ENCODE data around the gene MAPK4. TPM values are rescaled to one million over a fixed set of nuclear protein-coding genes. Genes with fewer than 3 reads are reported as not detected.

Gene MAPK4
- total RNA-seq, 1 donor from 2014 or later: 3.1 TPM

DNA sequence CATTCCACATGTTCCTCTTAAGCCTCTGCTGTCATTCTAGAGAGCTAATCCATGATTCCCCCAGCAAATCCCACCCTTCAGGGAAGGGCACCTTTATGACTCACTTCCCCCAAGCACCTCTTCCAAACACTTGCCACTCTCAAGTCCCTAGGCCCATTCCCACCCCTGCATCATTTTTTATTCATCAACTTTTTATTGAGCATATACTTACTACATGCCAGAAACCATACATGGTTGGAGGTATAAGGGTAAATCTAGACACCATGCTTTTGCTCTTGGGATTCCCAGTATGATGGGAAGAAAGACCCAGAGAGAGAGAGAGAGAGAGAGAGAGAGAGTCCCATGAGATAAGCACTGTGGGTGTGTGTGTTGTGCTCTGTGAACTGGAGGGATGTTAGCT is 87.9 kb downstream of the MAPK4 start:
- DNase-seq (ENCODE audit: low read depth): no peak
- no peak overlapping the region for H3K4me3 ChIP-seq (ENCODE audit: low read depth, low read length)
- TF ChIP-seq, protein P1, sequence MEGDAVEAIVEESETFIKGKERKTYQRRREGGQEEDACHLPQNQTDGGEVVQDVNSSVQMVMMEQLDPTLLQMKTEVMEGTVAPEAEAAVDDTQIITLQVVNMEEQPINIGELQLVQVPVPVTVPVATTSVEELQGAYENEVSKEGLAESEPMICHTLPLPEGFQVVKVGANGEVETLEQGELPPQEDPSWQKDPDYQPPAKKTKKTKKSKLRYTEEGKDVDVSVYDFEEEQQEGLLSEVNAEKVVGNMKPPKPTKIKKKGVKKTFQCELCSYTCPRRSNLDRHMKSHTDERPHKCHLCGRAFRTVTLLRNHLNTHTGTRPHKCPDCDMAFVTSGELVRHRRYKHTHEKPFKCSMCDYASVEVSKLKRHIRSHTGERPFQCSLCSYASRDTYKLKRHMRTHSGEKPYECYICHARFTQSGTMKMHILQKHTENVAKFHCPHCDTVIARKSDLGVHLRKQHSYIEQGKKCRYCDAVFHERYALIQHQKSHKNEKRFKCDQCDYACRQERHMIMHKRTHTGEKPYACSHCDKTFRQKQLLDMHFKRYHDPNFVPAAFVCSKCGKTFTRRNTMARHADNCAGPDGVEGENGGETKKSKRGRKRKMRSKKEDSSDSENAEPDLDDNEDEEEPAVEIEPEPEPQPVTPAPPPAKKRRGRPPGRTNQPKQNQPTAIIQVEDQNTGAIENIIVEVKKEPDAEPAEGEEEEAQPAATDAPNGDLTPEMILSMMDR (IDR thresholded peaks at IDR 0.05; ENCODE audit: insufficient read depth, low read length, poor library complexity, severe bottlenecking): no peak

DNA sequence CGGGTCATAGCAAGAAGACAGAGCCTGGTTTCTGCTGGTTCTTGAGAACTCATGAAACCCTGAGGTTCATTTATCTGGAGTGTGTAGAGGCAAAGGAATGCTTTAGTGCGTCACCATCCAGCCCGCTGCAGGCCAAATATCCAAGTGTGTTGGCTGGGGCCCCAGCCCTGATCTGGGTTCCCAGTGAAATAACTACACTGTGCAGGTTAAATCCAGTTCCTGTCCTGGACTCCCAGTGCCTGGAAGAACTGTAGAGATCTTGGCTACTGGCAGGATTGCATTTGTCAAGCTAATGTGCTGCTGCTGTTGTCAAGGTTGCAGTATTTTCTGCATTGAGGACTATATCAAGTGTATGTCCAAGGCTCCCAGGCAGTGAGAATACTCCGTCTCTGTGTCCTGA is 89.9 kb downstream of the MAPK4 start:
- TF ChIP-seq, protein P1 (IDR thresholded peaks at IDR 0.05; ENCODE audit: insufficient read depth, low read length, poor library complexity, severe bottlenecking): no peak
- H3K36me3 ChIP-seq (ENCODE audit: control insufficient read depth, insufficient read depth, low read length): no peaks in the 10 kb centered on the region
- no peak overlapping the region for H3K4me3 ChIP-seq (ENCODE audit: low read depth, low read length)
- no peaks in the 10 kb centered on the region for H3K27me3 ChIP-seq (ENCODE audit: control insufficient read depth, insufficient read depth, low read length)
- DNase-seq (ENCODE audit: low read depth): no peak

More for the DNA sequence above, 87.9 kb downstream of the MAPK4 start:
- H3K36me3 ChIP-seq (ENCODE audit: control insufficient read depth, insufficient read depth, low read length): no peaks in the 10 kb centered on the region
- no peaks in the 10 kb centered on the region for H3K27me3 ChIP-seq (ENCODE audit: control insufficient read depth, insufficient read depth, low read length)

DNA sequence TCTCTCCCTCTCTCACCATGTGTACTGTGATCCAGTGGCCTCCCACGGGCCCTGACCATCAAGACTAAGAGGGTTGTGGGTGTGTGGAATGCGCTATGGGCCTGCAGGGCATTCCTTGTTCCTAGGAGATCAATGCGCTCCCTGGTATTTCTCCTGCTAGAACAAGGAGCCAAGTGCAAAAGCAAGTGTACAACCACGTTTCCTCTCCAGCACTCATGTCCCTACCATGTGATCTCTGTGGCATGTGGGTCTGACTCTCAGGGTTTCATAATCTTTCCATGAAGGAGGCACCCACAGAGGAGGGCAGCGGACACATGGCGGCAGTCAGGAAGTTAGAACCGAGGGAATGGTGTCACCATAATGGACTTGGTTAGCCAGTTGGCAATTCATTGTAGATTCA is 91.4 kb downstream of the MAPK4 start:
- TF ChIP-seq, protein P1 (IDR thresholded peaks at IDR 0.05; ENCODE audit: insufficient read depth, low read length, poor library complexity, severe bottlenecking): no peak
- DNase-seq (ENCODE audit: low read depth): no peak

DNA sequence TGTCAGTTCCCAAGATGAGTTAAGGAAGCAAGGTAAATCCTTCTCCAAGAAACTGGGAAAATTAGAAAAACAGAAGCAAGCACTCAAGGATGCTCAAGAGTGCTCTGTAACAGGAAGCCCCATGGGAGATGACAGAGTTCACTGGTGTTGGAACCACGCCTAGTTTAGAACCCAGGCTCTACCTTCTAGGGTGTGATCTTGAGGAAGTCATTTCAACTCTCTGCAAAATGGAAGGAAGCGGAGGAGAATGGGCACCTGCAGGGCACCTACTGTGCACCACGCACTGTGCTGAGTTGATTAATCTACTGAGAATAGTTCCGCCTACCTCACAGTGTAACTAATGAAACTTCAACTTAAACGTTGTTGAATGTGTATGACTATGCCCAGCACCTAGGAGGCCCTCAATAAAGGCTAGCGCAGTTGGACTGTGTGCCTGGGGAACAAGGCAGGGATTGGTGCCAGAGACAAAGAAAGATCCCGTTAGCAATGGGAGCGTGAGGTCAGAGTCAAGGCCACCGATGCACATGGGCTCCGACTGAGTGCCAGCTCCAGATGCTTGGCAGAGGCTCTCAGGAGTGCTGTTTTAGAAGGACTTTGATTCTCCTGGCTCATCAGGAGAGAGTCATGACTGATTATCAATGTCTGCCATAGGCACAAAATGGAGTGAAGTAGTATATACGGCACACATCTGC is 93.7 kb downstream of the MAPK4 start:
- Histone ChIP-seq H3K36me3 (ENCODE audit: control insufficient read depth, insufficient read depth, low read length) (no peaks in the 10 kb centered on the region), H3K27me3 (ENCODE audit: control insufficient read depth, insufficient read depth, low read length) (no peaks in the 10 kb centered on the region), H3K4me3 (ENCODE audit: low read depth, low read length) (no peak overlapping the region)
- TF ChIP-seq, protein P1 (IDR thresholded peaks at IDR 0.05; ENCODE audit: insufficient read depth, low read length, poor library complexity, severe bottlenecking): no peak
- no peak for DNase-seq (ENCODE audit: low read depth)

More for the DNA sequence above, 91.4 kb downstream of the MAPK4 start:
- no peak overlapping the region for H3K4me3 ChIP-seq (ENCODE audit: low read depth, low read length)
- no peaks in the 10 kb centered on the region for H3K36me3 ChIP-seq (ENCODE audit: control insufficient read depth, insufficient read depth, low read length)
- no peaks in the 10 kb centered on the region for H3K27me3 ChIP-seq (ENCODE audit: control insufficient read depth, insufficient read depth, low read length)

DNA sequence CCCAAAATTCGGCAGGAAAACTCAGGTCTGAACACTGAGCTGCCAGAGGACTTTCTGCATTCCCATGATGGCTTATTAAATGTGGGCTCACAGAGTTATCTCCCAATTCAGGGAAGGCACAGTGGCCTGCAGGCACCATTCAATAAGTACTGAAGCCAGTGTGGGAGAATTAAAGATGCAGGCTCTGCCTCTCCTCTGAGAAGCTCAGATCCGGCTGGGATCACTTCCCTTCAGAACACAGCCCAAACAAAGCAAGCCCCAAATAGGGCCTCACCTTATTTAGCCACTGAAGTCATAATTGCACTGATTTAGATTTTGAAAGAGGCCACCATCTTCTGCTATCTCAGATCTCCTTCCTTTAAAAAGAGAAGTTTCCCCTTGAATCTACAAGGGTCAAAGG is 94.3 kb downstream of the MAPK4 start:
- Histone ChIP-seq H3K4me3 (ENCODE audit: low read depth, low read length) (no peak overlapping the region), H3K27me3 (ENCODE audit: control insufficient read depth, insufficient read depth, low read length) (no peaks in the 10 kb centered on the region), H3K36me3 (ENCODE audit: control insufficient read depth, insufficient read depth, low read length) (no peaks in the 10 kb centered on the region)
- no peak for DNase-seq (ENCODE audit: low read depth)
- TF ChIP-seq, protein P1 (IDR thresholded peaks at IDR 0.05; ENCODE audit: insufficient read depth, low read length, poor library complexity, severe bottlenecking): no peak
